T-cell (primary cell): Measurements from ENCODE around the gene CCDC6. TPM values are rescaled to one million over a fixed set of nuclear protein-coding genes. Genes with fewer than 3 reads are reported as not detected.

ENCODE experiments used
- ATAC-seq, 4 experiments: fragments of 200-7000 bp in 3 of 4; fragments of 150-1000 bp in 1 of 4; cut with Tn5 transposase; replicated peaks in 1 of 4; 1 replicate in 3 of 4; 2 replicates in 1 of 4; pipeline ENCODE4 v1.10.0; 2021; ENCODE audit warnings: moderate library complexity in 3 of 4, mild to moderate bottlenecking in 2 of 4, moderate number of reproducible peaks in 1 of 4
- CTCF ChIA-PET, 2 donors: fragments of 300-600 bp; sonication (Branson Sonifier 250); formaldehyde crosslinking; loops; one replicate each; lab custom pipeline; 2022; ENCODE audit warnings: antibody characterized with exemption in 2 of 2; lab: Charles Lee
- POLR2A ChIA-PET, 2 donors: fragments of 300-600 bp; sonication (Branson Sonifier 250); formaldehyde crosslinking; loops; one replicate each; lab custom pipeline; 2022; ENCODE audit warnings: antibody characterized with exemption in 2 of 2; lab: Charles Lee
- DNase-seq, 35 experiments: peaks; one replicate each; pipeline versions ENCODE4 v3.0.0 to v3.0.0-alpha.2; 2013 to 2023
- H3K27ac ChIP-seq: one replicate; pipeline ENCODE4 v1.5.1; 2013; ENCODE audit warnings: low read length
- H3K27me3 ChIP-seq, 2 experiments: replicated peaks in 1 of 2; 1 replicate in 1 of 2; 2 replicates in 1 of 2; pipeline versions ENCODE4 v1.6.1 to v1.7.0; 2013; ENCODE audit warnings: low read length in 1 of 2, mixed read lengths in 1 of 2; ENCODE audit not compliant: control insufficient read depth in 2 of 2, insufficient read depth in 2 of 2; ENCODE audit errors: extremely low read depth in 1 of 2
- H3K36me3 ChIP-seq, 2 donors: 1 replicate in 1 of 2; 2 replicates in 1 of 2; pipeline versions ENCODE4 v1.6.1 to v1.7.0; 2013; ENCODE audit warnings: low read length in 1 of 2; ENCODE audit not compliant: control insufficient read depth in 2 of 2, insufficient read depth in 1 of 2; ENCODE audit errors: extremely low read depth in 1 of 2
- H3K4me1 ChIP-seq, 2 experiments: 1 replicate in 1 of 2; 2 replicates in 1 of 2; pipeline versions ENCODE4 v1.6.1 to v1.7.0; 2013; ENCODE audit warnings: low read length in 2 of 2, mixed read lengths in 1 of 2; ENCODE audit not compliant: insufficient read depth in 2 of 2, control insufficient read depth in 1 of 2; ENCODE audit errors: extremely low read depth in 1 of 2
- H3K4me3 ChIP-seq, 2 donors: 1 replicate in 1 of 2; 2 replicates in 1 of 2; pipeline versions ENCODE4 v1.5.1 to v1.7.0; 2013; ENCODE audit warnings: mild to moderate bottlenecking in 2 of 2, low read length in 1 of 2, moderate library complexity in 1 of 2; ENCODE audit not compliant: control insufficient read depth in 1 of 2; ENCODE audit errors: extremely low read depth in 1 of 2
- H3K9me3 ChIP-seq: 2 replicates; pipeline ENCODE4 v1.7.0; 2013
- H3K27ac Mint-ChIP-seq, 2 donors: one replicate each; pipeline ENCODE4 v1.8.0; 2020 to 2021; ENCODE audit warnings: mild to moderate bottlenecking in 2 of 2, mixed read lengths in 2 of 2
- H3K27me3 Mint-ChIP-seq, 2 donors: one replicate each; pipeline ENCODE4 v1.8.0; 2021 to 2022; ENCODE audit warnings: mixed read lengths in 2 of 2
- H3K36me3 Mint-ChIP-seq: one replicate; pipeline ENCODE4 v1.8.0; 2021; ENCODE audit warnings: mixed read lengths
- H3K4me1 Mint-ChIP-seq, 3 donors: one replicate each; pipeline ENCODE4 v1.8.0; 2020 to 2022; ENCODE audit warnings: mixed read lengths in 3 of 3, mild to moderate bottlenecking in 1 of 3
- H3K4me3 Mint-ChIP-seq, 3 donors: one replicate each; pipeline ENCODE4 v1.8.0; 2020 to 2022; ENCODE audit warnings: mild to moderate bottlenecking in 3 of 3, mixed read lengths in 3 of 3, moderate library complexity in 3 of 3
- H3K9me3 Mint-ChIP-seq, 3 donors: one replicate each; pipeline ENCODE4 v1.8.0; 2020 to 2022; ENCODE audit warnings: mixed read lengths in 3 of 3
- WGBS: methylation state at CpG from one replicate; pipeline ENCODE4 v1.1.5; 2013; ENCODE audit warnings: missing lambda C conversion rate; ENCODE audit not compliant: insufficient coverage; 5-methylcytosine and 5-hydroxymethylcytosine counted together
- total RNA-seq, 35 experiments: library from RNA in 6 of 35; stranded (reverse) in 6 of 35; fragments of 120-200 nt in 1 of 35; gene quantifications; one replicate each; pipeline versions ENCODE4 v1.2.1 to v1.2.4 and lab custom pipeline; 2013 to 2026

Gene CCDC6
- total RNA-seq, 5 donors from 2014 or later (not counting 1 experiment from before 2014, with no cell fraction given) = 16.5 to 26.1 (median 20.1) TPM

DNA sequence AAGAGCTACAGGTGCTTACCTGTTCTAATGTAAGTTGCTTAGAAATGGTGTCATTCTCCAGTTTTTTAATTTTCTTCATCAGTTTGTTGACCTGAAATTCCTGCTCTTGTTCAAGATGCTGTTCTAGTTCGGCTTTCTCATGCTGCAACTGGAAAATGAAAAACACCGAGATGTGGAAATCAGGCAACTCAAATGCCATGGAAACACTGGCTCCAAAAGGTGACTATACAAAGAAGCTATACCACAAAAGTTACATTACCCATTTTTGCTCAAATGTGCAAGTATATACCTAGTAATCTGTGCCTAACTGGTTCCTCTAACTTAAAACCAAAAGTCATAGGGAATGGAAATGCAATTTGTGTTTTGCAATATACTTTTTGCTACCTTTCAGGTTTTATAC is 73.8 kb downstream of the CCDC6 start:
- H3K36me3 ChIP-seq = peaks cover 0 to 27% of the 10 kb centered on the region in 2 donors
- H3K27me3 Mint-ChIP-seq = no peaks in the 10 kb centered on the region
- peaks cover 33% of the 10 kb centered on the region for H3K36me3 Mint-ChIP-seq
- no peaks in the 10 kb centered on the region for H3K4me1 ChIP-seq
- no peak overlapping the region for H3K4me3 ChIP-seq
- H3K27me3 ChIP-seq = no peaks in the 10 kb centered on the region
- H3K9me3 ChIP-seq = no peaks in the 10 kb centered on the region
- peaks cover 31 to 47% (median 42%) of the 10 kb centered on the region in 3 donors for H3K4me1 Mint-ChIP-seq
- POLR2A ChIA-PET = no interaction called here
- 88% methylated on average over 1 of the region's 2 CpGs for WGBS
- no peak overlapping the region for H3K27ac Mint-ChIP-seq
- CTCF ChIA-PET = interaction anchor here in 1 of 2 donors (1.4 kb wide), 1 partner anchor 74 kb away, joined by 8 read pairs; the partner anchor contains the start of gene CCDC6
- ATAC-seq = no peak
- no peak overlapping the region for H3K4me3 Mint-ChIP-seq
- H3K9me3 Mint-ChIP-seq = no peaks in the 10 kb centered on the region
- no peak overlapping the region for H3K27ac ChIP-seq
- no peak for DNase-seq

DNA sequence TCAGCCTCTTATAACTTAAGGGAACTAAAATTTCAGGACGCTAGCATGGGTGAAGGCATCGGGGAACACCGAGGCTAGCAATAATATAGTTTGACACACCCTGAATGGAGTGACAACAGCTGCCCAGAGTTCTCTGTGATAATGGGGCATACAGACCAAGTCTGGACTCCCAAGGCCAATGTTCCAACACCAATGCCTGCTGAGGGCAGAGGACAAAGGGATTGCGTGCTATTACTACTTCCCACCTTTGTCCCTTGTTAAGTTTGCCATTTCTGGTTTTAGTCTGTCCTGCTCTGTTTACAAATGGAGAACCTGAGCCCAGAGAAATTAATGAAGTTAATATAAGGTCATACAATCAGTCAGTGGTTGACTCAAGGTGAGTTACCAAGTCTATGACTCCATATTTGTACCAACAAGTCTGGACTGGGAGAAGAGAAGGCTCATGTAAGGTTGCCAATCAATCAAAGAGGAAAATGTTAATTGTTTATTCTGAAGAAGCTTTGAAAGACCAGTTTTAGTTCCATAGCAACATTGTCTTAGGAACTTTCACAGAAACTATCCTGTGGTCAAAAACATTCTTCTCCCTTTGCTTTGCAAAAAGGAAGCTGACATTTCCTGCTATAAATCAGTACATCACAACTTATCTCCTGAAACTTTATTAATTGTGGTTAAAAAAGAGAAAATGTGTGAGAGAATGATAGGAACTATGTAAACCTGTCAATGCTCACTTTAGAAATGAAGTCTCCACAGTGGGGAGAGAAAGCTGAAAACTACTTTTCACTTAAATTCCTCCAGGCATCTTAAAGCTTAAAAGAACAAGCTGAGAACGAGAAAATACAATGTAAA is 74.5 kb downstream of the CCDC6 start:
- no peaks in the 10 kb centered on the region for H3K27me3 ChIP-seq
- ChIA-PET CTCF (interaction anchor here (0.5 to 1.5 kb wide), 3 partner anchors 11 to 75 kb away, joined by 3 to 8 read pairs (median 4); partner anchors contain the start of gene CCDC6 (in 1 of the 2)), POLR2A (no interaction called here)
- ATAC-seq (no peak), DNase-seq (no peak)
- H3K4me1 Mint-ChIP-seq = peaks cover 37 to 47% (median 41%) of the 10 kb centered on the region in 3 donors
- H3K27me3 Mint-ChIP-seq = no peaks in the 10 kb centered on the region
- no peak overlapping the region for H3K4me3 ChIP-seq
- no peaks in the 10 kb centered on the region for H3K9me3 Mint-ChIP-seq
- H3K27ac ChIP-seq = no peak overlapping the region
- no peak overlapping the region for H3K27ac Mint-ChIP-seq
- no peak overlapping the region for H3K4me3 Mint-ChIP-seq
- peaks cover 35% of the 10 kb centered on the region for H3K36me3 Mint-ChIP-seq
- 100% methylated on average over 2 of the region's 5 CpGs for WGBS
- no peaks in the 10 kb centered on the region for H3K9me3 ChIP-seq
- H3K36me3 ChIP-seq = peaks cover 0 to 30% of the 10 kb centered on the region in 2 donors
- H3K4me1 ChIP-seq = no peaks in the 10 kb centered on the region

GRCh38 chr10:59830601-59831259 is 75.6 kb downstream of the CCDC6 start:
- peak in 8 of 35 experiments; percentile 2 to 39 (median 5) for DNase-seq
- no peaks in the 10 kb centered on the region for H3K4me1 ChIP-seq
- no CpG with 5 or more reads among the region's 7 CpGs for WGBS
- Mint-ChIP-seq H3K9me3 (peaks cover 0 to 4% (median 0%) of the 10 kb centered on the region in 3 donors), H3K36me3 (peaks cover 46% of the 10 kb centered on the region), H3K27ac (no peak overlapping the region), H3K27me3 (no peaks in the 10 kb centered on the region), H3K4me3 (no peak overlapping the region), H3K4me1 (peaks cover 42 to 46% (median 46%) of the 10 kb centered on the region in 3 donors)
- H3K27ac ChIP-seq = no peak overlapping the region
- no peaks in the 10 kb centered on the region for H3K27me3 ChIP-seq
- no peak for ATAC-seq
- H3K9me3 ChIP-seq = no peaks in the 10 kb centered on the region
- peaks cover 0 to 33% of the 10 kb centered on the region in 2 donors for H3K36me3 ChIP-seq
- ChIA-PET POLR2A (no interaction called here), CTCF (interaction anchor here (0.6 to 1.5 kb wide), 14 partner anchors 9 to 362 kb away, joined by 3 to 7 read pairs (median 4); partner anchors contain the start of gene CCDC6 (in 2 of the 2))
- H3K4me3 ChIP-seq = no peak overlapping the region

GRCh38 chr10:59829601-59830000 is 76.8 kb downstream of the CCDC6 start:
- no peaks in the 10 kb centered on the region for H3K9me3 ChIP-seq
- H3K4me3 ChIP-seq = no peak overlapping the region
- H3K4me1 ChIP-seq = no peaks in the 10 kb centered on the region
- no peak overlapping the region for H3K27ac ChIP-seq
- WGBS = 56% methylated on average over 1 of the region's 3 CpGs
- H3K27me3 ChIP-seq = no peaks in the 10 kb centered on the region
- H3K4me3 Mint-ChIP-seq = no peak overlapping the region
- ATAC-seq = no peak
- peaks cover 37 to 42% (median 37%) of the 10 kb centered on the region in 3 donors for H3K4me1 Mint-ChIP-seq
- CTCF ChIA-PET = no interaction called here
- peaks cover 48% of the 10 kb centered on the region for H3K36me3 Mint-ChIP-seq
- peaks cover 0 to 35% of the 10 kb centered on the region in 2 donors for H3K36me3 ChIP-seq
- POLR2A ChIA-PET = no interaction called here
- DNase-seq = no peak
- peaks cover 0 to 4% (median 0%) of the 10 kb centered on the region in 3 donors for H3K9me3 Mint-ChIP-seq
- no peaks in the 10 kb centered on the region for H3K27me3 Mint-ChIP-seq
- H3K27ac Mint-ChIP-seq = no peak overlapping the region

GRCh38 chr10:59829024-59829423 is 77.3 kb downstream of the CCDC6 start:
- ChIA-PET CTCF (no interaction called here), POLR2A (no interaction called here)
- Mint-ChIP-seq H3K4me1 (peaks cover 37 to 41% (median 41%) of the 10 kb centered on the region in 3 donors), H3K27ac (no peak overlapping the region), H3K36me3 (peaks cover 53% of the 10 kb centered on the region), H3K4me3 (no peak overlapping the region), H3K9me3 (peaks cover 0 to 4% (median 0%) of the 10 kb centered on the region in 3 donors), H3K27me3 (no peaks in the 10 kb centered on the region)
- Histone ChIP-seq H3K4me1 (no peaks in the 10 kb centered on the region), H3K27me3 (no peaks in the 10 kb centered on the region), H3K9me3 (no peaks in the 10 kb centered on the region), H3K36me3 (peaks cover 0 to 35% of the 10 kb centered on the region in 2 donors), H3K27ac (no peak overlapping the region), H3K4me3 (no peak overlapping the region)
- WGBS = 83% methylated on average over 1 of the region's 1 CpG
- ATAC-seq (no peak), DNase-seq (no peak)

DNA sequence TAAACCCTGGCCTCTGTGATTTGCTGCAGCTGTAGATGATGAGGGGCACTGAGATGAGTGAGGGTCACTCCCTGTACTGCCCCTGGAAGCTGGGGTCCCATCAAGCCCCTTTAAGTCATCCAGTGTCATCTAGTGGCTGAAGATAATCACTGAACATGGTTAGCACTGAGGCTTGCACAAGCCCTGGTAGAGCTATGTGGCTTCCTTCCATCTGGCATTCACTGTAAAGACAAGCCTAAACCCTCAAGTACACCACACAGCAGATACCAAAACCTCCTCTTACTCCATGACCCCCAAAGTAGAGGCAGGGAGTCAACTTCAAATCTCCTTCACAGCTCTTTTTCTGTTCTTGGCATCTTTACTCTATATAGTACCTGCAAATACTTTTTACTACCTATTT is 80.4 kb downstream of the CCDC6 start:
- Mint-ChIP-seq H3K4me3 (no peak overlapping the region), H3K9me3 (peaks cover 0 to 4% (median 0%) of the 10 kb centered on the region in 3 donors), H3K27me3 (no peaks in the 10 kb centered on the region), H3K36me3 (peaks cover 42% of the 10 kb centered on the region), H3K27ac (no peak overlapping the region), H3K4me1 (peaks cover 36 to 54% (median 43%) of the 10 kb centered on the region in 3 donors)
- no peak for DNase-seq
- ChIA-PET CTCF (no interaction called here), POLR2A (interaction anchor here in 1 of 2 donors (0.5 kb wide), 2 partner anchors 151 to 159 kb away, joined by 7 to 9 read pairs; no protein-coding TSS in a partner anchor)
- Histone ChIP-seq H3K9me3 (no peaks in the 10 kb centered on the region), H3K27me3 (no peaks in the 10 kb centered on the region), H3K4me1 (no peaks in the 10 kb centered on the region), H3K36me3 (peaks cover 0 to 22% of the 10 kb centered on the region in 2 donors), H3K4me3 (no peak overlapping the region), H3K27ac (no peak overlapping the region)
- ATAC-seq = no peak
